NCI-H2029 (cell line): ENCODE results near the gene ATP2B3.

ENCODE experiments used
- DNase-seq: peaks from one replicate; lab custom pipeline; 2025; lab: John Stamatoyannopoulos, UW

ATP2B3 gene

GRCh38 chrX:153612413-153612812, 95.0 kb downstream of the ATP2B3 start:
- no peak for DNase-seq

DNA sequence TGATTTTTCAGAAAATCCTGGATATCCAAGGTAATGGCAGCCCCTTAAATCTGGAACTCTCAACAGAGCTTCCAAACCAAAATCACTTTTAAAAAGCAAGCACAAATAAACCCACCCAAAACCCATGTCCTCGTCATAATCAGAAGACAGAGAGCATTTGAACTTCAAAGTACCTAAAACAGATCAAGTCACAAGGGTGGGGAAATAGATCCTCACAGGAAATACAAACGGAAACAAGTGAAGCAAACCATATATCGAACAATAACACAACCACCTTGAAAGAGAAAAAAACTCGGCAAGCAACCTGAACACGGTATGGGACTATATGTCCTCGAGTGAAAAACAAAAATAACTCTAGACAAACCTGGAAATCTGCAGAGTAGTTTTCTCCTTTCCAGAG, 97.4 kb downstream of the ATP2B3 start:
- no peak for DNase-seq

GRCh38 chrX:153620576-153620975, 103.1 kb downstream of the ATP2B3 start:
- DNase-seq: no peak

DNA sequence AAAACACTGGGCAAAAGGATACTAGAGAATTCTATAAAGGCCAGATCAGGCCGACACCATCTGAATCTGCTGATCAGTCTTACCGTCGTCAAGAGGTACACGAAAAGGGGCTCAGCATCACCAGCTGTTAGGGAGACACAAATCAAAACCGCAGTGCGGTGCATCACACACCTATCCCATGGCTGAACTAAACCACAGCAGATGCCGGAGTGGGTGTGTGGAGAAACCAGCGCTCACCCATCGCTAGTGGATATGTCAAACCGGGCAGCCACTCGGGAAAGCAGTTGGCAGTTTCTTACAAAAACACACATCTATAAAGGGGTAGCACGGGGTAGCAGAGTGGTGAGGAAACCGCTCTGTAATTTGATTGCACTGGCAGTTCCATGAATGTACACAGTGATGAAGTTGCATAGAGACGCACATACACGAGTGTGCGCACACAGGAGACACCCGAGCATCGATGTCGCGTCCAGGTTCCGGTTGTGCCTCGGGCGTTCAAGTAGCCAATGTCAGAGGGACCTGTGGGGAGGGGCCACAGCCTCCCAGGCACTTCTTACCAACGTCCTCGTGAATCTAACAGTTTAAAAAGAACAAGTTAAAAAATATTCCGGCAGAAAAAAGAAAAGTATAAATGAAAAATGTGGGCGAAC, 104.6 kb downstream of the ATP2B3 start:
- DNase-seq: no peak

DNA sequence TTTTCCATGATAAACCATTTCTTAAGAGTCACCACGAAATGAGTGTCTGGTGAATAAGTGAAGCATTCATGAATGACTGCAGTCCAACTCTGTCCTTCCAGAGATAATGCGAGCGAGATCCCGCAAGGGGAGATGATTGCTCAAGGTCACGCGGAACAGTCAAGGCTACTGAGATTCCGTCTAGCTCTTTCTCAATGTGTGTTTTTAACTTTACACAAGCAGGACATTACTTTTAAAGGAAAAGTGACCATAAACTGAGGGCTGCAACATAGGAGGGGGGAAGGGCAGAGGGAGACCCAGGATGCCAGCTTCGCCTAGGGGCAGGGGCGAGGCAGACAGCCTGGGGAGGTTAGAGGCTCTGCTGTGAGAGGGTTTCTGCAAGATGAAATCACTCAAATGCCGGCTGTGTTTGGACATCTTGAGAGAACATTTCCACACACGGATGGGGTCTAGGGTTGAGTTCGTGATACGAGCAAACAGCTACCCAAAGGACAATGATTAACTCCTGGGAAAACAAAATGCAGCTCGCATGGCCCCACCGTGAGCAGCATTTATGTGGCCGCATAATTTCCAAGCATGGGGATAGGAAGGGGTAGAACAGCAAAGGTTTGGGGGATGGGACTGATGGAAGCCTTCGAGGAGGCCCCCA, 105.3 kb downstream of the ATP2B3 start:
- no peak for DNase-seq

DNA sequence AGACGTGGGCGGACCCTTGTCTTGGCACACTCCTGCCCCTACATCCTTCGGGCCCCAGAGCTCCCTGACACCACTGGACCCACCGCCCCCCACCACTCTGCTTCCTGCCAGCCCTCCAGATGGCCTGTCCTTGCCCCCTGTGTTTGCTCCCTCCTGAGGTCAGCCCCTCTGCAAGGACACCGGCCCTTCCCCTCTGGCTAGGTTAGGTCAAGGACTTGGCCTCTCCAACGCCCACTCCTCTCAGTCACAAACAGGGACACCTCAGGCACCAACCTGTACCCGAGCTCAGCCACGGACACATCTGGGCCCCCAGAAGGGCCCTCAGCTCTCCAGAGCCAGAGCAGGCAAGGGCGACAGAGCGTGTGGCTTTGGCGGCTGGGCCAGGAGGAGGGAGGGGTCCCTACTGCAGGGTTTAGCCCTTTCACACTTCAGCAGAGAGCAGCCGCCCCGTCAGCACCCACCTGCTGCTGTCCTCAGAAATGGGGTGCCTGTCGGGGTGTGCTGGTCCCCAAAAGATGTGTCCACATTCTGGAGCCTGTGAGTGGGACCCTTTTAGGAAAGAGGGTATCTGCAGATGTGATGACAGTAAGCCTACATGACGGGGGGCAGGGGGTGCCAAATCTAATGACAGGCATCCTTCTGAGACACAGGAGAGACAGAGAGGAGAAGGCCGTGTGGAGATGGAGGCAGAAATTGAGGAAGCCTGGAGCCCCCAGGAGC, 106.0 kb downstream of the ATP2B3 start:
- DNase-seq: no peak

DNA sequence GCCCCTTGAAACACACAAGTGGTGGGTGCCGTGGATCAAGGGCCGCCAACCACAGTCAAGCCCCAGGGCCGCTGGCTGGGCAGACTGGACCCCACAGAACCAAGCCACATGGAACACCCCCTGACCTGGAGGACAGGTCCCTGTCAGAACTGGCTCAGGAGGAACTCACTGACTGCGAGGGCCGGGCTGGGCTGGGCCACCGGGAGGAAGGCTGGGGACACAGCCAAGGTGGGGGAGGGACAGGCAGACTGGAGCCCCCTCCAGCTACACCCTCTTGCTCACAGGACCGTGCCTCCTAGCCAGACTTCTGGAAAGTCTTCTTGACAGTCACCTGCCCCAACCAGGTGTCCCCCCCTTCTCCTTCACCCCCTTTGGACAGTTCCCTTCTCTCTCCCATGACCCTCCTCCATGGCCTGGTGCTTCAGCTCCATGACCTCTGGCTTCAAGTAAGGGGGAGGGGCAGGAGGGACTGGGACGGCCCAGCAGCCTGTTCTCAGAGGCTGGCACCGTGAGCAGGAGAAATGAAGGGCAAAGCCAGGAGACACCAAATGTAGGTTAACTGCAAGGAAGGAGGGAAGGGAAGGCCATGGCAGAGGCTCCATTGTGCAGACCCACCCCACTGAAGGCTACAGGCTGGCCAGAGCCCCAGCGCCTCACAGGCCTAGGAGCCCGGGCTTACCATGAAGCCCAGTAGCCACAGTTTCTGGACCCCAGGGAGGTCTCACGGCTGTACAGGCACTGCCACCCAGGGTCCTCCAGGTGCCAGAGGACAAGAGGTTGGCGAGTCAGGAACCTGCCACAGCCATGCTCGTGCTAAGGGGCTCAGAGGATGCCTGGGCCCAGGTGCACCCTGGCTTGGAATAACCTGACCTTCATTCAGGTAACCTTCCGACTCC, 107.0 kb downstream of the ATP2B3 start:
- DNase-seq: no peak

DNA sequence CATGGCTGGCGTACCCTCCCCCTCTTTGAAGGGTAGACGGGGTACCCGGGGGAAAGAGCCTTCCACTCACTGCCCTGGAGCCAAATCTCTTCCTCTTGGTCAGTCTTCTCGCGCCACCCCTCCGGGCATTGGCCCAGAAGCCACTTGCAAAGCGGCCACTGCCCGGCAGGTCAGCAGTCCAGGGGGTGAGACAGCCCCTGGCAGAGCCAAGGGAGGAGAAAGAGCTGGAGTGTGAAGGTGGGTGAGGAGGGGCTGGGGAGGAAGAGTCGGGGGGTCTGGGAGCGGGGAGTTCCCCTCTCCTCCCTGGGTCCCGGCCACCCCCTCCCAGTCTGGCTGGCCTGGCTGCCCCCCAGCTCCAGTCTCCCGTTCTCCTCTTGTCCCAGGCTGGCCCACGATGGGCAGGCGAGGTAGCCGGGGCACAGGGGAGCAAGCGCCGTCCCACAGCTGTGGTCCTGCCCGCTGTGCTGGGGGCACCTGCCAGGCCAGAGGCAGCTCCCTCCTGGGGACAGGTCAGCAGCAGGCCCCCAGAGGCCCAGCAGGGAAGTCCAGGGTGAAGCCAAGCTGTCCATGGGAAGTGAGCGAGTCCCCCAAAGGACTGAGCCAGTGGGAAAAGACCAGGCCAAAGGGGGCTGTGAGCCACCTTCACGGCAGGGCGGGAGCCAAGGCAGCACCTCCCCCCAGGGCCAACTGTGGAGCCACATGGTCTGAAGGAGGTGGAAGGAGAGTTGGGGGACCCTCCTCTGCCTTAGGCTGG, 108.0 kb downstream of the ATP2B3 start:
- DNase-seq: no peak

DNA sequence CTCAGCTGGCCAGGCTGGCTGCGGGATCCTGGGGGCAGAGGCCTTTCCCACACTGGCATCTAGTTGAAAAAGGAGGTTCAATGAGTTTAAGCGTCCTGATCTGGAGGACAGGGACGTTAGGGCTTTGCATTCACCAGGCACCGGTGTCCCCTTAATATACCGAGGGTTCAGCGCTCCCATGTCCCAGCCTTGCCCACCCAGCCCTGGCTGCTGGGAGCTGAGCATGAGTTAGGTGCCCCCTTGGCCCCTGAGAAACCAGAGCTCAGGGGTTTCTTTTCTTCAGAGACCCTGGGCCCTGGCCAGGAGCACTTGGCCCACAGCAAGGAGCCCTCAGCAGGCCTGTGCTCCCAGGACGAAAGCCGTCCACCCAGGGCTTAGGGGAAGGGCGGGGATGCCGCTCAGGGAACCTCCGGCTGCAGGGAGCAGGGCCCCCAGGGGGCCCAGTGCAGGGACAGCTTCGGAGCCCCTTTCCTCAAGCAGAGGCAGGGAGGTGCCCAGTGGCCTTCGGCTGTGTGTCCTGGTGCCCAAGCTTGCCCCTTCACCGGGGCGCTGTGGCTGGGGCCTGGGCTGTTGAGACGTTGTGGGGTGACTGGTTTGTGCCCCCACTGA, 108.7 kb downstream of the ATP2B3 start:
- no peak for DNase-seq

GRCh38 chrX:153626863-153627674, 109.6 kb downstream of the ATP2B3 start:
- no peak for DNase-seq

GRCh38 chrX:153627675-153628111, 110.3 kb downstream of the ATP2B3 start:
- DNase-seq: no peak

DNA sequence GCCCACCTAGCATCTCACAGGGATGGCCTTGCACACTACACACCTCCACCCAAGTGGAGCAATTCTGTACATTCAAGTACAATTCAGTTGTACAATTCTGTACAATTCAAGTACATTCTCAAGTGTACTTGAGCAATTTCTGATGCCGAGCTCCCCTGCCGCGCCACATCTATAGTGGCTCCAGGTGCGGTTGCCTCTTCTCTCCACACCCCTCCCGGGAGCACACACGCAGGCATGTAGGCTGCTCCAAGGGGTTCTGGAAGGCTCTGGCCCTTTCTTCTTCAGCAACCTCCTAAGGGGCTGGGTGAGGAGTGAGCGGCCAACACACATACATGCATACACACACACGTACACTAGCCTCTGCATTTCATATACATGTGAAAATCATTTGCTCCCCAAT, 110.7 kb downstream of the ATP2B3 start:
- no peak for DNase-seq

DNA sequence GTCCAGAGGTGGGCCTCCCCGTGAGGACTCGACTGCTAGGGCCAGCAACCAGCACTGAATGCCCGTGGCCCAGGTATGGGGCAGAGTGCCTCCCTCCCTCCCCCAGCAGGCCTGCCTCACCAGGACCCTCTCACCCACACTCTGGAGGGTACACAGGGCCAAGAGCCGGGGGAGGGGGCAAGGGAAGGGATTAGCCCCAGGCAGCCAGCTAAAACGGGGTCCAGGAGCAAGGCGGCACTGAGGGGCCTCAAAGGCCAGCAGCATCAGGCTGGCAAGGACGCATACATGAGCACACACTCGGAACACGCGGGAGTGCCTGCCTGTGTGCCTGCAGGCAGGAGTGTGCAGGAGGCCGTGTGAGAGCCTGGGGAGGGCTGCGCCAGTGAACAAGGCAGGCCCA, 111.2 kb downstream of the ATP2B3 start:
- DNase-seq: no peak

- no peak for DNase-seq
Measured at GRCh38 chrX:153631346-153631745, 113.9 kb downstream of the ATP2B3 start.

DNA sequence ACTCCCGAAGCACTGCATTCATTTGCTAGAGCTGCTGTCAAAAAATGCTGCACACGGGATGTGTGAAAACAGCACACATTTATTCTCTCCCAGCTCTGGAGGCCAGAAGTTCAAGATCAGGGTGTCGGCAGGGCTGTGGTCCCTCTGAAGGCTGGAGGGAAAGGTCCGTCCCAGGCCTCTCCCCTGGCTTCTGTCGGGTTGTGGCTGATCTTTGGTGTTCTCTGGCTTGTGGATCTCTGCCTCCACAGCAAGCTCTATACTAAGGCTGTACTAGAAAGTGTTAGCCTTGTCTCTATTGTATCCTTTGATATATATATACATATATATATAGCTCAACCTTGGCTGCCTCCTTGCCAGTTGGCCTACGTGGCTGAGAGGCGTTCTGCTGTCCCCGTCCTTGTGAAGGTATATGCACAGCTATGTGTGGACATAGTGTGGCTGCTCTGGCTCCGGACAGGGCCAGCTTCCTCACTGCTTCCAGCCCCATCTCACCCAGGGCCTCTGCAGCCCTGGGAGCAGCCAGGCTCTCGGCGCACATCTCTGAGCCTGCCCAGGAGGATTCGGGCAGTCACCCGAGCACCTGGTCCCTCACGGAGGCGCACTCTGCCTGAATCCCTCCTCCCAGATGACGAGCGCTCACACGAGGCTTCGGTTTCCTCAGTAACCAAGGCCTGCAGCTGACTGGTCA, 114.6 kb downstream of the ATP2B3 start:
- no peak for DNase-seq
